Stimulated activated CD8-positive, alpha-beta memory T cell treated with anti-CD3 and anti-CD28 coated beads, Interleukin-15, amount 100 ng/mL, for 24 hours (primary cell): ENCODE data around the gene ZNF30.
"Not testable (repeated sequence)": the region's sequence is repeated elsewhere in the genome, so short reads cannot be mapped to it uniquely, and the experiment has no call there.

Source experiments
- DNase-seq: peaks from one replicate; pipeline ENCODE4 v3.0.0-alpha.2; 2020; ENCODE audit warnings: low read depth

Gene ZNF30

DNA sequence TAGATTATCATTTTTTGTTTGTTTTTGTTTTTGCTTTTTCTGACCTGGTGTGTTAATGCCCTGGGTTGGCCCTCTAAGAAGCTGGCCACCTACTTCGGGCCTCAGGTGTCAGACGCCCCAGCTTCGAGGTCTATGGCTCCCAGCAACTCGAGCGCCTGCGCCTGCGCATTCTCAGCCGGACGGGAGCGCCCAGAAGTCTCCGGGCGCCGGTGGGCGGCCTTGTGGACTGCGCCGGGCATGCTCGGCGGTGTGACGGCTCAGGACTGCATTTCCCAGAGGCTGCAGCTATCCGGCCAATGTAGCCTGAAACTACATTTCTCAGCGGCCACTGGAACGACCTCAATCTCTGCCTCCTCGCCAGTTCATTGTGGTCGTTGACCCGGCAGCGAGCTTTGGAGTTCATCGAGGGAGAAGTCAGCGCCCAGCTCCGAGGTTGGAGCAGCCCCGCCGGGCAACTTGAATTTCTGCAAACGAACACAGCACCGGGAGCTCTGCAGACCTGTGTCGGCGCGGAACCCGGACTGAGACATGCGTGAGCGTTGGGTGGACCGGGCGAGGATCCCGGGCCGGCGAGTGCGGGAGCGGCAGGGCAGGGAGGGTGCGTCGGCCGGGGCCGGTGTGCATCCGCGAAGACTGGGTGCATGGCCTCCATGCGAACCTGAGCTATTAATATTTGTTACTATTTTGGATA, at the start of gene ZNF30:
Gene ZNF30, plus strand, starts transcription at position 219 of the 691 bp plus-strand sequence. CDS start 3,045 bp downstream, outside the sequence.
- peak; percentile 61 for DNase-seq

DNA sequence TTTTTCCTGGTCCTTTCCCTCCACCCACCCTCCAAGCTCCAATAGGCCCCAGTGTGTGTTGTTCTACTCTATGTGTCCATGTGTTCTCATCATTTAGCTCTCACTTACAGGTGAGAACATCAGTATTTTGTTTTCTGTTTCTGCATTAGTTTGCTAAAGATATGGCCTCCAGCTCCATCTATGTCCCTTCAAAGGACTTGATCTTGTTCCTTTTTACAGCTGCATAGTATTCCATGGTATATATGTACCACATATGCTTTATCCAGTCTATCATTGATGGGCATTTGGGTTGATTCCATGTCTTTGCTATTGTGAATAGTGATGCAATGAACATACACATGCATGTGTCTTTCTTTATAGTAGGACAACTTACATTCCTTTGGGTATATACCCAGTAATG, 47.1 kb upstream of the ZNF30 start:
- no peak for DNase-seq

DNA sequence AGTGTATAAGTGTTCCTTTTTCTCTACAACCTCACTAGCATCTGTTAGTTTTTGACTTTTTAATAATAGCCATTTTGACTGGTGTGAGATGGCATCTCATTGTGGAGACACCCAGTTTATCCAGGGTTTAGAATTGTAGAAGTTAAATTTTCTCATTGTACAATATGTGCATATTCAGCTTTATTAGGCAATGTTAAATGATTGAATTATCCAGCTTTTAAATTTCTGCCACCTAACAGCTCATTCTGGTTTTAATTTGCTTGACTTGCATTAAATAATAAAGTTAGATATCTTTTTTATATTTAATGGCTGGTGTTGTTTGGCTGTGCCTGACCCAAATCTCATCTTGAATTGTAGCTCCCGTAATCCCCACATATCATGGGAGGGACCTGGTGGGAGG, 46.7 kb upstream of the ZNF30 start:
- no peak for DNase-seq

DNA sequence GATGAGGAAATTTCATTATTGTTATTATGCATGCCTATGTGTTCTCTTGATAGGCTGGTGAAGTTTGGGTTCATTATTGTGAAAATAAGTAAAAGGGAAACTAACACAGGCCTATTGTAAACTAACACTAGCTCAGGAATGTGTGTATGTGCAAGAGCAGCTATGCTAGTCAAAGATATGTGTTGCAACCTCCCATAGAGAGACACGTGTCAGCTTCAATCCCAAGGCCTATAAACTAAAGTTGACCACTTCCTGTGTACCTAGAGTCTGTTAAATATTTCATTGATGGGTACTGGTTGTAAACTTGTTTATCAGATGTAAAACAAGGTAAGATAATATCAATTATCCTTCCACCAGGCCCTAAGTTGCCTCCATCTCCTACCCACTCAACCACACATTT, 44.7 kb upstream of the ZNF30 start:
- no peak for DNase-seq

DNA sequence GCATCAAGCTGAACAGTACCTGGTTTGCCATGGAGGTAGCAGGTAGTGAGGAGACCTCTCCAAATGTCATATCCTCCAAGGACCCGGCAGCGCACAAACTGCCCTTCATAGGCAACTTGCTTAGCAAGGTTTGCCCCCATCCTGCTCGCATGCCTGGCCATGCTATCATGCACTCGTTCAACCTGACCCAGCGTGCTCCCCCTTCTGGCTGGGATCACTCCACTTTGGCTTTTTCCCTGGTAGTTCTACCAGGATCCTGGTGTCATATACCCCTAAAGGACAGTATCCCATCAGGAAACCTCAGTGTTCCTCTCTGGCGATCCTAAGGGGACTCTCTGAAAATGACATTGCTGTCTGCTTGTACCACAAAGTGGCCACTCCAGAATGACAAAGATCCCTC, 38.6 kb upstream of the ZNF30 start:
- DNase-seq = no peak

DNA sequence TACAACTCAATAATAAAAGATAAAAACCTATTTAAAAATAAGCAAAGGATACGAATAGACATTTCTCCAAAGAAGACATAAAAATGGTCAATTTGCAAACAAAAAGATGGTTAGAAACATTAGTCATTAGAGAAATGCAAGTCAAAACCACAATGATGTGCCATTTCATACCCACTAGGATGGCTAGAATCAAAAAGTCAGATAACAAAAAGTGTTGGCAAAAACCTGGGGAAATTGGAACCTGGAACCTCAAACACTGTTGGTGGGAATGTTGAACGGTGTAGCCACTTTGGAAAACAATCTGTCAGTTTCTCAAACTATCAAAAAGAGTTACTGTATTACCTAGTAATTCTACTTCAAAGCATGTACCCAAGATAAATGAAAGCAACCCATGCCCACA, 26.5 kb upstream of the ZNF30 start:
- no peak for DNase-seq

DNA sequence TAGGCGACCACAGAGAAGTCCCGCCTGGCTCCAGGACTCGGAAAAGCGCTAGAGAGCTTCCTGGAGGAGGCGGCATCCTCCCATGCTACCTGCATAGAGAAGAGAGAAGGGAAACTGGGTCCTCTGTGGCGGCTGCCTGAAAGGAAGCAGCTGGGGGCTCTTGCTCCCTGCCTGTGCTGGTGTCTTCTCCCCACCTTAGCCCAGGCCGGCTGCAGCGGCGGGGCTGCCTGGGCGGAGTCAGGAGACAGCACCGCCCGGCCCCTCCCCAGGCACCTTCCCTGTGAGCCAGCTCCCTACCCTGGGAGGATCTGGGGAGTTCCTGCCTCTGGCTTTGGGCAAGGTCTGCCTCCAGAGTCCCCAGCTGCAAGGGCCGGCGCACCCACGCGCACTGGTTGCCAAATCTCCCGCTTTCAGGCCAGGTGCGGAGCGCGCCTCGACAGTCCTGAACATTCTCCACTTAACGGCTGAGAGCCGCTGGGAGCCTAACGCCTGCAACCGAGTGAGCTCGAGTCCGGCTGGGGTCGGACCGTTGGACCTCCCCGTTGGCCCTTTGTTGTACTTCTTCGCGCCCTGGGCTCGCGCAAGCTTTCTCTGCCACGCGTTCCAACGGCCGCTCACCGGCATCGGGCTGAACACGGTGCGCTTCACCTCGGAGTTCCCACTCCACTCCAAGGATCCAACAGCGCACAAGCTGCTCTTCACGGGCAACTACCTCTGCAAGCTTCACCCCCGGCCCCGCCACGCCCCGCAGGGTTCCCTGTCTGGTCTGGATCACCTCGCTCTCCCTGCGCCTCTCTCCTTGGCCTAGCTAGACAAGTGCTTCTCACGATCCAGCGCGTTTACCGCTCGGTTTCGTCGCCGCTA, 21.8 kb upstream of the ZNF30 start:
- DNase-seq = no peak

DNA sequence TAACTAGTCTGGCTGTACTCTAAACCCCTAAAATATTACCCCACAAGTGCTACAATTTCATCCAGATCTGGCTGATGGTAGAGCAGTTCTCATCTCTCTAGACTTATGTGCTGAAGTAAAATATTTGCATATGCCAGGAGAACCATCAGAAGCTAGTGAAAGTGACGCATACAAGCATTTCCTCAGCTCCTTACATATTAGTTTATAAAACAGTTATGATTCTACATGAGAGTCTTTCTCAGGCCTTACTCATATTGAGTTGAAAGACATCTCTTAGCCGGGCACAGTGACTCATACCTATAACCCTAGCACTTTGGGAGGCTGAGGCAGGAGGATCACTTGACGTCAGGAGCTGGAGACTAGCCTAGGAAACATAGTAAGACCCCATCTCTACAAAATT, 15.9 kb upstream of the ZNF30 start:
- no peak for DNase-seq

DNA sequence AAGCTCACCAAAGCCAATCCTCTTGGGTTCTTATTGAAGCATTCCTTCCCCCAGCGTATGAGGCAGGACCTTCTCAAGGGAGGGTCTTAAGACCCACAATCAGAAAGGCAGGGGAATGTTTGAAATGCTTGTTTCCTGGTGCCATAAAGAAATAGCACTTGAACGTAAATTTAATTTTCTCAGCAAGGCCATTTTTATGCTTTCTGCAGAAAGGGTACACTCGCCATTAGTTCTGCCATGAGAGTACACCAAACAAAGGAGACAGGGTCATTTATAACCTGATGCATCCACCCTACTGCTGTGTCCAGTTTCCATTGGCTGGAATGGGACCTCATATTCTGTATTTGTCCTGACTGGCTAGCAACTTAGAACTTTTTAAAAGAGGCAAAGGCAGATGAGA, 9.6 kb upstream of the ZNF30 start:
- not testable (repeated sequence) for DNase-seq

DNA sequence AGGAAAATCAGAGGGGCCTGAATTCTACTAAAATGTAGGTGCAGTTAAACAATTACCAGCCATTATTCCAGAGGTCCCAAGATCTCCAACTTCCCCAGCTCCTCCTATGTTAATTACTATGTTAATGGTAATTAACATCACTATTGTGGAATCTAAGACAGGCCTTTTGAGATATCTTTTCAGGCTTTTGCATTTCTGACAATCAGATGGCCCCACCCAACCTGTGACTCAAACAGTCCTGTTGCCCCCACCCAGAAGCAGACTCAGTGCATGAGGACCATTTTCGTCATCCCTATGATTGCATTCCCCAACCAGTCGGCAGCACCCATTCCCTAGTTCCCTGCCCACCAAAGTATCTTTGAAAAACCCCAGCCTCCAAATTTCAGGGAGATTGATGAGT, 8.5 kb upstream of the ZNF30 start:
- DNase-seq = no peak

DNA sequence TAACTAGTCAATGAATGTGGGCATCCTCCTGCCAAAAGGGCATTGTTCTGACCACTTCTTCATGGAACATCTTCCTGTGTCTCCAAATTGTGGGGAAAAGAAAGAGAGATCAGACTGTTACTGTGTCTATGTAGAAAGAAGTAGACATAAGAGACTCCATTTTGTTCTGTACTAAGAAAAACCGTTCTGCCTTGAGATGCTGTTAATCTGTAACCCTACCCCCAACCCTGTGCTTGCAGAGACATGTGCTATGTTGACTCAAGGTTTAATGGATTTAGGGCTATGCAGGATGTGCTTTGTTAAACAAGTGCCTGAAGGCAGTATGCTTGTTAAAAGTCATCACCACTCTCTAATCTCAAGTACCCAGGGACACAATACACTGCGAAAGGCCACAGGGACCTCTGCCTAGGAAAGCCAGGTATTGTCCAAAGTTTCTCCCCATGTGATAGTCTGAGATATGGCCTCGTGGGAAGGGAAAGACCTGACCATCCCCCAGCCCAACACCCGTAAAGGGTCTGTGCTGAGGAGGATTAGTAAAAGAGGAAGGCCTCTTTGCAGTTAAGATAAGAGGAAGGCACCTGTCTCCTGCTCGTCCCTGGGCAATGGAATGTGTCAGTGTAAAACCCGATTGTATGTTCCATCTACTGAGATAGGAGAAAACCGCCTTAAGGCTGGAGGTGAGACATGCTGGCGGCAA, 6.5 kb upstream of the ZNF30 start:
- DNase-seq = not testable (repeated sequence)

DNA sequence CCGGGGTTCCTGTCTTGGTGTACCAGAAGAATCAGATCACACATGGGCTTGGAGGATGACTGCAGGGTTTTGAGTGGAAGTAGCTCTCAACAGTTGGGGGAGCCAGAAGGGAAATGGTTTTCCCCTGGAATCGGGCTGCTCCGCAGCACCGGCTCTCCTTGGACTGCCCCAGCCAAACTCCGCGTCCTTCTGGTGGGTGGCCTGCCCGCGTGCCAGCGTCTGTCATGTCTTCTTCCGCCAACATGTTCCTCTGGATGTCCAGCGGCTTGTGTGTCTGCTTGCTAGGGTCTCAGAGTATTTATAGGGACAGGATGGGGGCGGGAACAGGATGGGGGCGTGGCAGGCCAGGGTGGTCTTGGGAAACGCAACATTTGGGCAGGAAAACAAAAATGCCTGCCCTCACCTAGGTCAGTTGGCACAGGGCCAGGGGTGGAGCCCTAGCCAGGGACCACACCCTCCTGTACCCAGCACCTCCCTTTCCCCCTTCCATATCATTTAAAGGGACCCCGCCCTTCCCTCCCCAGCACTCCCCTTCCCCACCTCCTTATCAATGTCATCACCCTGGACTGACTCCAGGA, 1.3 kb upstream of the ZNF30 start:
- DNase-seq = no peak

DNA sequence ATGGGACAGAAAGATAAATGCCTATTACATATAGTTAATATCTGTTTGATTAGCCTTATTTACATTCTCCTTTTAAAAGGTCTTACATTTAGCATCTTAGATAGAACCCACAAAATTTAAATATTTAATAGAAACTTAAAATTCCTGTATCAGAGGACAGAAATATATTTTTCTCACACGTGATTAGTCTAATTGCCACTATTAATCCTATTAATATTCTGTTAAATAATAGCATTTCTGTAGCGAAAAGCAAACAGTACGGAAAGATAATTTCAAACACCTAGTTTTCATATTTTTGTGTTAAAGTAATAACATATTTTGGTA, 380 bp upstream of the ZNF30 start:
- DNase-seq = no peak

DNA sequence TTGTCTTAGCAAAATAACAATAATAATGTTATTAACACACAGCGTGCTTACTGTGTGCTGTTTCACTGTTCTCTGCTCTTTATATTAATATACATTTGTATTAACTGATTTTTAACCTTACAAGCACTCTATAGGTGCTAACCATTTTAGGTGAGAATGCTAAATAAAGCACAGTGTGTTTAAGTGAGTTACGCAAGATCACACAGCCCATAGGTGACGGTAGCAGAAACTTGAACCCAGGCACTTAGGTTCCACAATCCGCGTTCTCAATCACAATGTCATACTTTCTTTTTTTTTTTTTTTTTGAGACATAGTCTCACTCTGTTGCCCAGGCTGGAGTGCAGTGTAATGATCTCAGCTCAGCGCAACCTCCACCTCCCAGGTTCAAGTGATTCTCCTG, 5.8 kb downstream of the ZNF30 start:
- DNase-seq = no peak

DNA sequence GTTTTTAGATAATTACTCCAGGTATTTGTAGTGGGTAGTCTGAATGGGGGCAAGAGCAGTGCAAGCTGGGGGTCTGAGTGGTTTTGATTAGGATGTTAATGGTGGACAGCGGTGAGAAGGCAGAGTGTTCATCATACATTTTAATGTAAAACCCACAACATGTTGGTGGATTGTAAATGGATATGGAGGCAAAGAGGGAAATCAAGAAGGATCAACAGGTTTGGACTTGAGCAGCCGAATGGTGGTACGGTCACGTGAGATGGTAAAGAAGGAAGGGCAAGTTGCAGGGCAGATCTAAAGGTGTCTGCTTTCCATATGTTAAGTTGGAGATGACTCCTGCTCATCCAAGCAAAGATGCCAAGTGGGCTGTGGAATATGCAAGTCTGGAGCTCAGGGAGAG, 9.5 kb downstream of the ZNF30 start:
- no peak for DNase-seq

DNA sequence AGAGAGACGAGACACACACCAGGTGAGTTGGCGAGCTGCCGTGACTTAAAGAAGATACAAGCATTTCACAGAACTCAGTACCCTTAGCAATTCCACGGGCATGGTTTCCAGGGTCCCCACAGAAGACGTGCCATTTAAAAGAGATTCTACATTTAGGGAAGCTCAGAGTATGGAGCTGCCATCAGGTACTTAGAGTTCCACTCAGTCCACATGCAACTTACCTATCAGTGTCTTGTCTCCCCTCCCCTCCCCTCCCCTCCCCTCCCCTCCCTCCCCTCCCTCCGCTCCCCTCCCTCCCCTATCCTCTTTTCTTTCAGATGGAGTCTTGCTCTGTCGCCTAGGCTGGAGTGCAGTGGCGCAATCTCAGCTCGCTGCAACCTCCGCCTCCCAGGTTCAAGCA, 12.2 kb downstream of the ZNF30 start:
- no peak for DNase-seq

DNA sequence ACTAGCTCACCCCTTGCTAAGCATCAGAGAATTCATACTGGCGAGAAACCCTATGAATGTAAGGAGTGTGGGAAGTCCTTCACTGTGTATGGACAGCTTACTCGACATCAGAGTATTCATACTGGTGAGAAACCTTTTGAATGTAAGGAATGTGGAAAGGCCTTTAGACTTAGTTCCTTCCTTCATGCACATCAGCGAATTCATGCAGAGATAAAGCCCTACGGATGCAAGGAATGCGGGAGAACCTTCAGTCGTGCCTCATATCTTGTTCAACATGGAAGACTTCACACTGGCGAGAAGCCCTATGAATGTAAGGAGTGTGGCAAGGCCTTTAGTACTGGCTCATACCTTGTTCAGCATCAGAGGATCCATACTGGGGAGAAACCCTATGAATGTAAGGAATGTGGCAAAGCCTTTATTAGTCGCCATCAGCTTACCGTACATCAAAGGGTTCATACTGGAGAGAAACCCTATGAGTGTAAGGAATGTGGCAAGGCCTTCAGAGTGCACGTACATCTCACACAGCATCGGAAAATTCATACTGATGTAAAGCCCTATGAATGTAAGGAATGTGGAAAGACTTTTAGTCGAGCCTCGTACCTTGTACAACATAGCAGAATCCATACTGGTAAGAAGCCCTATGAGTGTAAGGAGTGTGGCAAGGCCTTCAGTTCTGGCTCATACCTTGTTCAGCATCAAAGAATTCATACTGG, 17.3 kb downstream of the ZNF30 start:
- no peak for DNase-seq

DNA sequence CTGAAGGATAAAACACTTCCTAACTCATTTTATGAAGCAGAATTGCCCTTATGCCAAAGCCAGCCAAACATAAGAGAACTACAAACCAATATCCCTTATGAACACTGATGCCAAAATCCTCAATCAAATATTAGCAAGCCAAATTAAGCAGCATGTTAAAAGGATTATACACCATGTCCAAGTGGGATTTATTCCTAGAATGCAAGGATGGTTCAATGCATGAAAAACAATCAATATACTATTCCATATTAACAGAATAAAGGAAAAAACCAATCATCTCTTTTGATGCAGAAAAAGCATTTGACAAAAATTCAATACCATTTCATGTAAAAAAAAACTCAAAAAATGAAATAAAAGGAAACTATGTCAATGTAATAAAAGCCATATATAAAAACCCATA, 26.4 kb downstream of the ZNF30 start:
- DNase-seq = no peak

DNA sequence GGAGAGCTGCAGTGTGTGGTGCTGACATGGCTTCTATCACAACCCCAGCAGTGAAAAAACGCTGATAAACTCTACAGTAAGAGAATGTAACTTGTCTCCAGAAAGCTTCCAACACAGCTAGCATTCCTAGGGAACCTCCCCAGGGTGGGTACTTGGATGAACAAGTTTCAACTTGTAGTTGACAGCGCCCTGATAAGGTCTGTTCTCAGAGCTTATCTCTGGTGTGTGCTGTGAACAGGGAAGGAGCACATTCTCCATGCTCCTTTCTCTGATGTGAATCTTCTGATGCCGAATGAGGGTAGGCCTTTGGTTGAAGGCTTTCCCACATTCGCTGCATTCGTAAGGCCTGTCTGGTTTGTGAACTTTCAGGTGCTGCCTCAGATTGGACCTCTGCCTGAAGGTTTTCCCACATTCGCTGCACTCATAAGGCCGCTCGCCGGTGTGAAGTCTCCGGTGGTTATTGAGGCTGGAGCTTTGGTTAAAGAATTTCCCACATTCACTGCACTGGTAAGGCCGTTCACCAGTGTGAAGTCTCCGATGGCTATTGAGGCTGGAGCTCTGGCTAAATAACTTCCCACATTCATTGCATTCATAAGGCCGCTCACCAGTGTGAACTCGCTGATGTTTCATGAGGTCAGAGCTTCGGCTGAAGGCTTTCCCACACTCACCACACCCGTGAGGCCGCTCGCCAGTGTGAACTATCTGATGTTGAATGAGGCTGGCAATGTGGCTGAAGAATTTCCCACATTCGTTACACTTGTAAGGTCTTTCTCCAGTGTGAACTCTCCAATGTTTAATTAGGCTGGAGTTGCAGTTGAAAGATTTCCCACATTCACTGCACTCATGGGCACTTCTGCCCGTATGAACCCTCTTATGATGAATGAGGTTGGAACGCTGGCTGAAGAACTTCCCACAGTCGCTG, 31.4 kb downstream of the ZNF30 start:
- DNase-seq = no peak

DNA sequence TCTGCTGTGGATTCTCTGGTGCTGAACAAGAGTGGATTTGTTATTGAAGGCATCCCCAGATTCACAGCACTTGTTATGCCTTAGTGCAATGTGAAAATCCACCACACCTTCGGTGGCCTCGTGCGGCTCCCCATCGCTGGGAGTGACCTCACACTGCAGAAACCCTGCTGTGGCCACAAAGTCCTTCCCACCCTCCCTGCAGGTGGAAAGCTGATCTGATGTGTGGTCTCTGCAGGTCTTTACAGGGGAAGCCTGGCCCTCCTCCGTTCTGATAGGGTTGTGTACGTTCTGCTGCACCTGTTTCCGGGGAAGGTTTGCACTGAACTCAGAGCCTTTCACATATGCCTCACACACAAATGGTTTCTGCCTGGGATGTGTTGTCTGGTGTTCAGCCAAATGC, 32.3 kb downstream of the ZNF30 start:
- no peak for DNase-seq
